SK-N-MC (cell line): ENCODE results near the gene NSMCE1.
A peak's percentile ranks its signal among the peaks of the same experiment; 100 is the strongest.

Experiments used
- DNase-seq: peaks from one replicate; pipeline ENCODE4 v3.0.0-alpha.2; 2011; ENCODE audit warnings: low read depth, low spot score
- H3K27ac ChIP-seq: fragments of 200-600 bp; sonication (generic); 2 replicates; pipeline ENCODE4 v1.5.1; 2016; ENCODE audit warnings: mixed run types
- H3K36me3 ChIP-seq: fragments of 200-600 bp; sonication (generic); 2 replicates; pipeline ENCODE4 v1.6.1; 2017; ENCODE audit warnings: antibody characterized with exemption, low read length, mixed read lengths; ENCODE audit not compliant: insufficient read depth
- H3K4me3 ChIP-seq: fragments of 200-600 bp; sonication (generic); 2 replicates; pipeline ENCODE4 v1.5.1; 2016
- H3K9ac ChIP-seq: fragments of 200-600 bp; sonication (generic); 2 replicates; pipeline ENCODE4 v1.8.0; 2017; ENCODE audit warnings: mixed run types, mixed read lengths; ENCODE audit not compliant: insufficient read length
- H3K9me3 ChIP-seq: fragments of 200-600 bp; sonication (generic); 2 replicates; pipeline ENCODE4 v1.6.1; 2017; ENCODE audit warnings: low read depth, mild to moderate bottlenecking, antibody characterized with exemption, low read length, moderate library complexity, mixed read lengths
- EZH2 ChIP-seq: fragments of 200-600 bp; sonication (generic); IDR thresholded peaks from one replicate; pipeline ENCODE4 v1.6.1; 2017; ENCODE audit warnings: antibody characterized with exemption
- FOXP2 ChIP-seq: optimal IDR thresholded peaks from 2 replicates; pipeline ENCODE3; 2011; ENCODE audit warnings: mild to moderate bottlenecking, moderate library complexity; ENCODE audit not compliant: insufficient read depth; ENCODE audit errors: extremely low read length, control extremely low read depth
- POLR2AphosphoS5 ChIP-seq: IDR thresholded peaks from 2 replicates; pipeline ENCODE4 v1.6.1; 2012; ENCODE audit warnings: mild to moderate bottlenecking, low read depth, low read length, borderline replicate concordance

NSMCE1 gene

GRCh38 chr16:27199235-27199586 lies 69.4 kb downstream of the NSMCE1 start:
- H3K9ac ChIP-seq = no peak overlapping the region
- no peaks in the 10 kb centered on the region for H3K36me3 ChIP-seq
- H3K4me3 ChIP-seq = no peak overlapping the region
- H3K27ac ChIP-seq = 0 out of 2 replicates have a peak overlapping the region, but pooled peaks have one; percentile 21
- TF ChIP-seq EZH2 = no peak
- TF ChIP-seq FOXP2 = no peak
- no peak for TF ChIP-seq POLR2AphosphoS5
- no peaks in the 10 kb centered on the region for H3K9me3 ChIP-seq
- DNase-seq = no peak

GRCh38 chr16:27198451-27199234 lies 69.9 kb downstream of the NSMCE1 start:
- Histone ChIP-seq H3K36me3 (no peaks in the 10 kb centered on the region), H3K9me3 (no peaks in the 10 kb centered on the region), H3K9ac (no peak overlapping the region), H3K27ac (no peak overlapping the region), H3K4me3 (no peak overlapping the region)
- TF ChIP-seq FOXP2 (no peak), POLR2AphosphoS5 (no peak), EZH2 (no peak)
- DNase-seq = no peak

GRCh38 chr16:27197004-27197403 lies 71.6 kb downstream of the NSMCE1 start:
- DNase-seq = no peak
- H3K9ac ChIP-seq = no peak overlapping the region

DNA sequence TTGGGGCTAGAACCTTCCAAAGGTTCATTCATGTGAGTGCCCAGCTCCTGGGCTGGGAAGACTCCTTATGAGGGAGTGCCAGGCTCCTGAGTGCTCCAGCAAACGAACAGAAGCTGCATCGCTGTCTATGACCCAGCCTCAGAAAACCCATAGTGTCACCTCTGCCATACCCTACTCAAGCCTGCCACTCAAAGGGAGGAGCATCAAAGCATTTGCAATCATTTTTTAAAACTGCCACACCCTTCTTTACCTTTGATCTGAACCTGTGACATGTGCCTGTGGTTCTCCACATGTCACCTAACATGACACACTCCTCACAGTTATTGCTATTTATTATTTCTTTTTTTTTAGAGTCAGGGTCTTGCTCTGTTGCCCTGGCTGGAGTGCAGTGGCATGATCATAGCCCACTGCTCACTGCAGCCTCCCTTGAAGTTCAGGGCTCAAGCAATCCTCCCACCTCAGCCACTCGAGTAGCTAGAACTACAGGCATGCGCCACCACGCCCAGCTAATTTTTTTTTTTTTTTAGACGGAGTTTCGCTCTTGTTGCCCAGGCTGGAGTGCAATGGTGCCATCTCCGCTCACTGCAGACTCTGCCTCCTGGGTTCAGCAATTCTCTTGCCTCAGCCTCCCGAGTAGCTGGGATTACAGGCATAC lies 72.5 kb downstream of the NSMCE1 start:
- H3K4me3 ChIP-seq = no peak overlapping the region
- H3K27ac ChIP-seq = no peak overlapping the region
- H3K36me3 ChIP-seq = no peaks in the 10 kb centered on the region
- H3K9me3 ChIP-seq = no peaks in the 10 kb centered on the region
- no peak overlapping the region for H3K9ac ChIP-seq
- no peak for TF ChIP-seq POLR2AphosphoS5
- no peak for TF ChIP-seq FOXP2
- no peak for TF ChIP-seq EZH2
- DNase-seq = no peak

More at GRCh38 chr16:27197004-27197403, 71.6 kb downstream of the NSMCE1 start:
- TF ChIP-seq FOXP2 = no peak
- no peak for TF ChIP-seq EZH2
- no peak for TF ChIP-seq POLR2AphosphoS5
- no peak overlapping the region for H3K27ac ChIP-seq
- no peaks in the 10 kb centered on the region for H3K36me3 ChIP-seq
- H3K4me3 ChIP-seq = no peak overlapping the region
- H3K9me3 ChIP-seq = no peaks in the 10 kb centered on the region

GRCh38 chr16:27195076-27195741 lies 73.4 kb downstream of the NSMCE1 start:
- DNase-seq = no peak

GRCh38 chr16:27193300-27193990 lies 75.1 kb downstream of the NSMCE1 start:
- TF ChIP-seq FOXP2 (no peak), POLR2AphosphoS5 (no peak), EZH2 (no peak)
- Histone ChIP-seq H3K9ac (no peak overlapping the region), H3K9me3 (no peaks in the 10 kb centered on the region), H3K4me3 (no peak overlapping the region), H3K27ac (no peak overlapping the region), H3K36me3 (no peaks in the 10 kb centered on the region)
- no peak for DNase-seq

More at GRCh38 chr16:27195076-27195741, 73.4 kb downstream of the NSMCE1 start:
- Histone ChIP-seq H3K27ac (no peak overlapping the region), H3K9me3 (no peaks in the 10 kb centered on the region), H3K9ac (no peak overlapping the region), H3K4me3 (no peak overlapping the region), H3K36me3 (no peaks in the 10 kb centered on the region)
- TF ChIP-seq POLR2AphosphoS5 (no peak), EZH2 (no peak), FOXP2 (no peak)

- no peak for DNase-seq
- Histone ChIP-seq H3K36me3 (no peaks in the 10 kb centered on the region), H3K27ac (no peak overlapping the region), H3K9me3 (no peaks in the 10 kb centered on the region), H3K4me3 (no peak overlapping the region), H3K9ac (no peak overlapping the region)
- TF ChIP-seq POLR2AphosphoS5 (no peak), EZH2 (no peak), FOXP2 (no peak)
These were observed 77.1 kb downstream of the NSMCE1 start for GRCh38 chr16:27191352-27191924.
